Measurements from ENCODE around the gene CNIH3. TPM values are rescaled to one million over a fixed set of nuclear protein-coding genes. Genes with fewer than 3 reads are reported as not detected.

Gene CNIH3
- total RNA-seq, 4 donors from 2014 or later: 6.2 to 6.3 TPM; not detected in 2

GRCh38 chr1:224589006-224589405 is 27.1 kb upstream of the CNIH3 start:
- Histone ChIP-seq H3K4me1 (no peaks in the 10 kb centered on the region), H3K36me3 (no peaks in the 10 kb centered on the region), H3K4me3 (no peak overlapping the region), H3K9me3 (no peaks in the 10 kb centered on the region), H3K27me3 (no peaks in the 10 kb centered on the region), H3K27ac (no peak overlapping the region)
- TF ChIP-seq POLR2A (IDR thresholded peaks at IDR 0.05) (no peak), CTCF (IDR thresholded peaks at IDR 0.05) (no peak)
- no peak for DNase-seq
- intact Hi-C loops (cut with DNase I; ENCODE audit: low total_unique reads): no loop called here

- TF ChIP-seq CTCF (IDR thresholded peaks at IDR 0.05): no peak
- no peaks in the 10 kb centered on the region for H3K9me3 ChIP-seq
- H3K27me3 ChIP-seq: no peaks in the 10 kb centered on the region
- no peak overlapping the region for H3K27ac ChIP-seq
- no peaks in the 10 kb centered on the region for H3K4me1 ChIP-seq
- DNase-seq: no peak
- H3K4me3 ChIP-seq: no peak overlapping the region
- intact Hi-C loops (cut with DNase I; ENCODE audit: low total_unique reads): no loop called here
- no peaks in the 10 kb centered on the region for H3K36me3 ChIP-seq
Observed at GRCh38 chr1:224591326-224591725, 24.8 kb upstream of the CNIH3 start.

GRCh38 chr1:224592636-224593582 is 23.2 kb upstream of the CNIH3 start:
- DNase-seq: no peak
- intact Hi-C loops (cut with DNase I; ENCODE audit: low total_unique reads): no loop called here
- no peak overlapping the region for H3K27ac ChIP-seq
- no peaks in the 10 kb centered on the region for H3K9me3 ChIP-seq
- no peak overlapping the region for H3K4me3 ChIP-seq
- no peak for TF ChIP-seq CTCF (IDR thresholded peaks at IDR 0.05)
- H3K36me3 ChIP-seq: no peaks in the 10 kb centered on the region
- no peaks in the 10 kb centered on the region for H3K4me1 ChIP-seq
- H3K27me3 ChIP-seq: no peaks in the 10 kb centered on the region

- Histone ChIP-seq H3K27me3 (no peaks in the 10 kb centered on the region), H3K4me1 (no peaks in the 10 kb centered on the region), H3K36me3 (no peaks in the 10 kb centered on the region), H3K9me3 (no peaks in the 10 kb centered on the region), H3K27ac (no peak overlapping the region), H3K4me3 (no peak overlapping the region)
- intact Hi-C loops (cut with DNase I; ENCODE audit: low total_unique reads): no loop called here
- no peak for TF ChIP-seq CTCF (IDR thresholded peaks at IDR 0.05)
- TF ChIP-seq POLR2A (IDR thresholded peaks at IDR 0.05): no peak
- no peak for DNase-seq
Observed at GRCh38 chr1:224594360-224594759, 21.8 kb upstream of the CNIH3 start.

- Histone ChIP-seq H3K4me3 (no peak overlapping the region), H3K36me3 (no peaks in the 10 kb centered on the region), H3K27ac (no peak overlapping the region), H3K4me1 (no peaks in the 10 kb centered on the region), H3K9me3 (no peaks in the 10 kb centered on the region), H3K27me3 (no peaks in the 10 kb centered on the region)
- no peak for DNase-seq
- TF ChIP-seq POLR2A (IDR thresholded peaks at IDR 0.05): no peak
- TF ChIP-seq CTCF (IDR thresholded peaks at IDR 0.05): no peak
- intact Hi-C loops (cut with DNase I; ENCODE audit: low total_unique reads): no loop called here
Observed at GRCh38 chr1:224594851-224595250, 21.3 kb upstream of the CNIH3 start.

All from uterus (tissue), 4 donors.